ENCODE results near the gene EIF5AL1.

DNA sequence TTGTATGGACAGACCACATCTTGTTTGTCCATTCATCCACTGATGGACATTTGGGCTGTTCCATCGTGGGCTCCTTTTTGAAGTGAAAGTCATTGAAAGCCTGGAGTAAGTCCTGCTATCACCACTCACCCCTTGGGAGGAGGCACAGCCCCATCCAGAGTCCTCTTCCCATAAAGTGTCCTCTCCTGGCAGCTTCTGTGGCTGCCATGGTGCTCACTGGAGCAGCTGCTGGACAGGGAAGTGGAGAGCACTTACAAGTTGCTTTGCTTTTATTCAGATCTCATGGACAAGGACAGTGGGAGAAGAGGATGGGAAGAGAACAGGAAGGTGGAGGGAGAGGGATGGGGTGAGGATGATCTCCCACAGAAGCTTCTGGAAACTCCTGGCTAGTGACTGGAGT, 18.5 kb upstream of the EIF5AL1 start:
- TF ChIP-seq PAX5 (IDR thresholded peaks at IDR 0.05; ENCODE audit: insufficient read depth, low read length, severe bottlenecking), result no peak
- no peak for TF ChIP-seq POLR2A (IDR thresholded peaks at IDR 0.05; ENCODE audit: low read depth, low read length)
- no peak for TF ChIP-seq POLR2AphosphoS5 (IDR thresholded peaks at IDR 0.05; ENCODE audit: low read depth, low read length)
- TF ChIP-seq TAF1 (IDR thresholded peaks at IDR 0.05; ENCODE audit: low read depth, low read length), result no peak
- no peak for TF ChIP-seq SPI1 (IDR thresholded peaks at IDR 0.05; ENCODE audit: low read depth, low read length)
